ENCODE measurements around the gene TPCN2.

DNA sequence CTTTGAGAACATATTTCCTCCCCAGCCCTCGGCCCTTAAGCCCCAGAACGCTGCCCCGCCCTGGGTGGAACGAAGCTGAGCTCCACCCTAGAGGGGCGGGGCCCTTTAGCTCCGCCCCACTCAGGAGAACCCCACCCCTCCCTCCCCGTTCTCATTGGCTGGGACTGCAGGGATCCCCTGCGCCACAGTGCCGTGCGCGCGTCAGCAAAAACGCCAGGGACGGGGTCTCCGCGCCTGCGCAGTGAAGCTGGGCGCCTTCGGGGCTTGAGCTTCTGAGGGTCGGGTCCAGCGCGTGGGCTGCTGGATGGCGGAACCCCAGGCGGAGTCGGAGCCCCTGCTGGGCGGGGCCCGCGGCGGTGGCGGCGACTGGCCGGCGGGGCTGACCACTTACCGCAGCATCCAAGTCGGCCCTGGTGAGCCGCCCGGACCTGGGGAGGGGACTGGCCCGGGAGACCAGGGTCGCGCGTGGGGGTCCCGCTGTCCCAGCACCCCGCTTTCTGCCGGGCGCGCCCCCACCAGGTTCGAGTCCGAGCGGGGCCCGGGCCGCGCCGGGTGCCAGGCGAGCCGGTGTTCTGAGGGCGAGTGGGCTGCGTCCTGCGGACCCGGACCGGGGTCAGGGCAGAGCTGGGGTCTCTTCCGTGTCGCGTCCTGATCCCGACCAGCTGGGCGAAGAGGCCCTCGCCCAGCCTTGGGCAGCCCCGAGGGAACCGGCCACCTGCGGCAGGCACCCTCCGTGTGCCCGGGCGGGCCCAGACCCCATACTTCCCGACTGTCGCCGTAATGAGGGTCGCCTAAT, at the start of gene TPCN2:
- TF ChIP-seq CTCF (conservative IDR thresholded peaks at IDR 0.05; ENCODE audit: low read depth, low read length) (no peak), POLR2A (IDR thresholded peaks at IDR 0.05; ENCODE audit: low read depth, low read length) (peak; percentile 80), RCOR1 (IDR thresholded peaks at IDR 0.05; ENCODE audit: insufficient replicate concordance, low read length) (no peak), MXI1 (IDR thresholded peaks at IDR 0.05; ENCODE audit: borderline replicate concordance, low read depth, low read length) (peak; percentile 51; the same call in 1 of the 2 replicates), RFX5 (IDR thresholded peaks at IDR 0.05; ENCODE audit: low read depth, low read length) (no peak), RAD21 (IDR thresholded peaks at IDR 0.05; ENCODE audit: low read length) (no peak), CEBPB (IDR thresholded peaks at IDR 0.05; ENCODE audit: low read depth, low read length) (no peak), ELK1 (IDR thresholded peaks at IDR 0.05; ENCODE audit: borderline replicate concordance, low read depth, low read length) (no peak)
- TF ChIP-seq, protein P1, sequence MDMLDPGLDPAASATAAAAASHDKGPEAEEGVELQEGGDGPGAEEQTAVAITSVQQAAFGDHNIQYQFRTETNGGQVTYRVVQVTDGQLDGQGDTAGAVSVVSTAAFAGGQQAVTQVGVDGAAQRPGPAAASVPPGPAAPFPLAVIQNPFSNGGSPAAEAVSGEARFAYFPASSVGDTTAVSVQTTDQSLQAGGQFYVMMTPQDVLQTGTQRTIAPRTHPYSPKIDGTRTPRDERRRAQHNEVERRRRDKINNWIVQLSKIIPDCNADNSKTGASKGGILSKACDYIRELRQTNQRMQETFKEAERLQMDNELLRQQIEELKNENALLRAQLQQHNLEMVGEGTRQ (IDR thresholded peaks at IDR 0.05; ENCODE audit: low read depth, low read length): no peak

Measured in IMR-90 (cell line).